H1 (cell line): Measurements from ENCODE around the gene PTBP1. TPM values are rescaled to one million over a fixed set of nuclear protein-coding genes. Genes with fewer than 3 reads are reported as not detected.

ENCODE experiments used
- CTCF ChIA-PET: fragments of 300-600 bp; sonication (Branson Sonifier 250); formaldehyde crosslinking; loops from one replicate; lab custom pipeline; 2021; ENCODE audit not compliant: partially characterized antibody; lab: Charles Lee
- POLR2A ChIA-PET: fragments of 300-600 bp; sonication (Branson Sonifier 250); formaldehyde crosslinking; loops from one replicate; lab custom pipeline; 2021; ENCODE audit warnings: inconsistent platforms; ENCODE audit not compliant: partially characterized antibody; lab: Charles Lee
- DNase-seq, 2 experiments: peaks; one replicate each; pipeline versions ENCODE4 v3.0.0 to v3.0.0-alpha.2; 2010 to 2022; ENCODE audit warnings: low spot score in 2 of 2, low read depth in 1 of 2, mixed read lengths in 1 of 2
- FAIRE-seq: peaks from 2 replicates; lab custom pipeline; 2011; peaks lifted over from hg19 to GRCh38; lab: Jason Lieb, UNC
- H2AFZ ChIP-seq: 2 replicates; pipeline ENCODE4 v1.8.1; 2012; ENCODE audit warnings: low read length, inconsistent platforms
- H2AK5ac ChIP-seq: 2 replicates; pipeline ENCODE4 v1.6.1; 2013; ENCODE audit warnings: low read depth, low read length
- H2BK120ac ChIP-seq: replicated peaks from 2 replicates; pipeline ENCODE3; 2013; ENCODE audit warnings: low read depth, low read length, inconsistent platforms
- H2BK12ac ChIP-seq: 2 replicates; pipeline ENCODE4 v1.6.1; 2013; ENCODE audit warnings: low read depth, low read length
- H2BK15ac ChIP-seq: 2 replicates; pipeline ENCODE4 v1.6.1; 2013; ENCODE audit warnings: low read length
- H2BK20ac ChIP-seq: 2 replicates; pipeline ENCODE4 v1.6.1; 2013; ENCODE audit warnings: low read length
- H2BK5ac ChIP-seq: 2 replicates; pipeline ENCODE4 v1.6.1; 2013; ENCODE audit warnings: low read depth, low read length
- H3K14ac ChIP-seq: 2 replicates; pipeline ENCODE4 v1.6.1; 2013; ENCODE audit warnings: inconsistent platforms; ENCODE audit not compliant: insufficient read length
- H3K18ac ChIP-seq: 2 replicates; pipeline ENCODE4 v1.6.1; 2013; ENCODE audit warnings: low read length; ENCODE audit errors: extremely low read depth
- H3K23ac ChIP-seq: 2 replicates; pipeline ENCODE4 v1.6.1; 2013; ENCODE audit warnings: inconsistent platforms; ENCODE audit not compliant: insufficient read length
- H3K23me2 ChIP-seq: 2 replicates; pipeline ENCODE4 v1.6.1; 2013; ENCODE audit warnings: low read depth, low read length
- H3K27ac ChIP-seq: 2 replicates; pipeline ENCODE4 v1.6.1; 2011; ENCODE audit warnings: low read depth, low read length, inconsistent platforms
- H3K27me3 ChIP-seq, 4 experiments: replicated peaks in 1 of 4; 1 replicate in 1 of 4; 2 replicates in 3 of 4; pipeline versions ENCODE4 v1.6.1 to v1.8.1; 2011 to 2013; ENCODE audit warnings: low read length in 3 of 4, mild to moderate bottlenecking in 3 of 4, inconsistent platforms in 2 of 4, mixed read lengths in 2 of 4, moderate library complexity in 1 of 4; ENCODE audit not compliant: control insufficient read depth in 3 of 4, insufficient read depth in 3 of 4; ENCODE audit errors: extremely low read depth in 1 of 4
- H3K36me3 ChIP-seq, 4 experiments: 2 replicates each; pipeline versions ENCODE4 v1.6.1 to v1.8.1; 2011 to 2013; ENCODE audit warnings: mild to moderate bottlenecking in 4 of 4, low read length in 3 of 4, moderate library complexity in 2 of 4, control low read depth in 1 of 4, inconsistent platforms in 1 of 4; ENCODE audit not compliant: insufficient read depth in 4 of 4, control insufficient read depth in 2 of 4
- H3K4ac ChIP-seq: replicated peaks from 2 replicates; pipeline ENCODE3; 2013; ENCODE audit warnings: low read length, low read depth, mixed read lengths, inconsistent platforms; ENCODE audit not compliant: insufficient read length
- H3K4me1 ChIP-seq, 4 experiments: replicated peaks in 1 of 4; 1 replicate in 1 of 4; 2 replicates in 3 of 4; pipeline versions ENCODE4 v1.6.1 to v1.8.1; 2011 to 2013; ENCODE audit warnings: low read length in 3 of 4, inconsistent platforms in 2 of 4, mixed read lengths in 1 of 4; ENCODE audit not compliant: insufficient read depth in 4 of 4, control insufficient read depth in 3 of 4
- H3K4me2 ChIP-seq, 2 experiments: 2 replicates each; pipeline versions ENCODE4 v1.6.1 to v1.8.1; 2011 to 2013; ENCODE audit warnings: low read depth in 2 of 2, low read length in 2 of 2, control low read depth in 1 of 2, inconsistent platforms in 1 of 2, mild to moderate bottlenecking in 1 of 2; ENCODE audit not compliant: insufficient read depth in 1 of 2
- H3K4me3 ChIP-seq, 4 experiments: fragments of 200-600, 300-600 bp in 1 of 4; sonication (generic), shearing (Covaris generic), sonication (Bioruptor Twin) in 1 of 4; 2 replicates each; pipeline versions ENCODE4 v1.5.1 to v1.8.1; 2011 to 2016; ENCODE audit warnings: low read length in 4 of 4, low read depth in 3 of 4, control low read depth in 2 of 4, inconsistent platforms in 2 of 4, mild to moderate bottlenecking in 2 of 4, mixed read lengths in 1 of 4, moderate library complexity in 1 of 4; ENCODE audit not compliant: insufficient read depth in 2 of 4; ENCODE audit errors: extremely low read depth in 1 of 4
- H3K56ac ChIP-seq: replicated peaks from 2 replicates; pipeline ENCODE3; 2013; ENCODE audit warnings: low read depth, mild to moderate bottlenecking, mixed read lengths, low read length, inconsistent platforms; ENCODE audit not compliant: insufficient read length
- H3K79me1 ChIP-seq: 2 replicates; pipeline ENCODE4 v1.6.1; 2013; ENCODE audit warnings: low read depth, low read length, control low read depth
- H3K79me2 ChIP-seq, 2 experiments: 2 replicates each; pipeline versions ENCODE4 v1.6.1 to v1.8.1; 2012 to 2013; ENCODE audit warnings: low read length in 2 of 2, mild to moderate bottlenecking in 2 of 2, inconsistent platforms in 1 of 2; ENCODE audit not compliant: insufficient read depth in 2 of 2, control insufficient read depth in 1 of 2
- H3K9ac ChIP-seq, 4 experiments: replicated peaks in 1 of 4; 1 replicate in 1 of 4; 2 replicates in 3 of 4; pipeline versions ENCODE4 v1.6.1 to v1.8.1; 2011 to 2013; ENCODE audit warnings: low read depth in 3 of 4, low read length in 3 of 4, control low read depth in 2 of 4, mild to moderate bottlenecking in 2 of 4, moderate library complexity in 2 of 4, inconsistent platforms in 1 of 4; ENCODE audit errors: extremely low read depth in 1 of 4
- H3K9me3 ChIP-seq, 2 experiments: 2 replicates each; pipeline versions ENCODE4 v1.6.1 to v1.8.1; 2012 to 2013; ENCODE audit warnings: mild to moderate bottlenecking in 2 of 2, moderate library complexity in 2 of 2, control low read depth in 1 of 2, inconsistent platforms in 1 of 2, low read depth in 1 of 2, low read length in 1 of 2, mixed read lengths in 1 of 2; ENCODE audit not compliant: insufficient read depth in 2 of 2
- H4K20me1 ChIP-seq, 2 experiments: replicated peaks in 1 of 2; 2 replicates each; pipeline versions ENCODE3 to v1.8.1; 2011 to 2013; ENCODE audit warnings: inconsistent platforms in 2 of 2, low read length in 2 of 2, mild to moderate bottlenecking in 1 of 2; ENCODE audit not compliant: insufficient read depth in 2 of 2, control insufficient read depth in 1 of 2
- H4K5ac ChIP-seq: 2 replicates; pipeline ENCODE4 v1.6.1; 2013; ENCODE audit warnings: low read length, low read depth, mixed read lengths, inconsistent platforms; ENCODE audit not compliant: insufficient read length
- H4K8ac ChIP-seq: 2 replicates; pipeline ENCODE4 v1.8.0; 2013; ENCODE audit warnings: mild to moderate bottlenecking, moderate library complexity, low read length, inconsistent platforms; ENCODE audit not compliant: insufficient read depth; ENCODE audit errors: extremely low read depth
- H4K91ac ChIP-seq: replicated peaks from 2 replicates; pipeline ENCODE3; 2013; ENCODE audit warnings: low read length, mixed read lengths, inconsistent platforms; ENCODE audit not compliant: insufficient read length
- CEBPB ChIP-seq: IDR thresholded peaks from 2 replicates; pipeline ENCODE4 v1.6.1; 2012; ENCODE audit warnings: low read depth, low read length
- CTCF ChIP-seq, 3 experiments: IDR thresholded peaks; 1 replicate in 2 of 3; 2 replicates in 1 of 3; pipeline versions ENCODE4 v1.5.1 to v1.6.1; 2011; ENCODE audit warnings: low read length in 3 of 3, mild to moderate bottlenecking in 3 of 3, inconsistent platforms in 2 of 3, low read depth in 1 of 3, moderate library complexity in 1 of 3; ENCODE audit not compliant: insufficient read depth in 1 of 3; ENCODE audit errors: control extremely low read depth in 1 of 3
- HDAC2 ChIP-seq, 2 experiments: fragments of 300-600 bp in 1 of 2; sonication (generic) in 1 of 2; IDR thresholded peaks; 2 replicates each; pipeline ENCODE4 v1.6.1; 2011 to 2012; ENCODE audit warnings: low read depth in 2 of 2, low read length in 2 of 2, mild to moderate bottlenecking in 2 of 2, moderate library complexity in 2 of 2, borderline replicate concordance in 1 of 2, inconsistent platforms in 1 of 2
- NANOG ChIP-seq: IDR thresholded peaks from 2 replicates; pipeline ENCODE4 v1.6.1; 2011; ENCODE audit warnings: low read length, low read depth, mild to moderate bottlenecking, inconsistent platforms; ENCODE audit not compliant: insufficient read depth, poor library complexity, severe bottlenecking
- PHF8 ChIP-seq: fragments of 200-600 bp; sonication (generic); conservative IDR thresholded peaks from 2 replicates; pipeline ENCODE4 v1.7.1; 2012; ENCODE audit warnings: low read depth, mild to moderate bottlenecking, inconsistent platforms, low read length, moderate library complexity
- RNF2 ChIP-seq: fragments of 200-900, 300-1000 bp; sonication (generic); IDR thresholded peaks from 2 replicates; pipeline ENCODE4 v1.7.1; 2016; ENCODE audit warnings: borderline replicate concordance, low read depth, mild to moderate bottlenecking, antibody characterized with exemption, low read length; ENCODE audit not compliant: poor library complexity, severe bottlenecking; ENCODE audit errors: missing control alignments
- WGBS, 2 experiments: shearing (Covaris generic) in 1 of 2; methylation state at CpG; one replicate each; pipeline versions ENCODE4 v1.1.6 to v1.1.7; 2013 to 2015; ENCODE audit warnings: low lambda C conversion rate in 2 of 2, mixed read lengths in 2 of 2, inconsistent platforms in 1 of 2, low coverage in 1 of 2, missing lambda C conversion rate in 1 of 2; ENCODE audit not compliant: insufficient replicate concordance in 2 of 2, insufficient coverage in 1 of 2, insufficient read length in 1 of 2; ENCODE audit errors: extremely low coverage in 1 of 2, missing lambda C conversion rate in 1 of 2; 5-methylcytosine and 5-hydroxymethylcytosine counted together
- polyA plus RNA-seq, 7 experiments: library from polyadenylated mRNA; depleted of rRNA in 3 of 7; stranded (reverse) in 5 of 7; unstranded in 2 of 7; fragments of >200 nt in 5 of 7; fragments of 200-250 nt in 2 of 7; gene quantifications; 1 replicate in 5 of 7; 2 replicates in 1 of 7; 4 replicates in 1 of 7; pipeline versions ENCODE4 v1.2.1 to v1.2.3, GENCODE V29; 2011 to 2013; ENCODE audit warnings: missing spikeins in 2 of 7, mixed read lengths in 2 of 7
- total RNA-seq: library from RNA; stranded (reverse); fragmentation: NEBNext Ultra II Directional; extraction: Animal tissue kit (Norgen Biotek cat#: 25700); gene quantifications from 2 replicates; pipeline ENCODE4 v1.2.1, GENCODE V29; 2021
- TF ChIP-seq, protein P1 (sequence below): IDR thresholded peaks from 2 replicates; pipeline ENCODE4 v1.6.1; 2012; ENCODE audit warnings: low read length, inconsistent platforms

Gene PTBP1
- total and polyA plus RNA-seq, 2 of the 8 experiments (the other 6 are each of a cell fraction or from before 2014, with no cell fraction given), result 528 to 888 TPM

GRCh38 chr19:793806-794205 is 3.4 kb upstream of the PTBP1 start:
- H3K4me2 ChIP-seq, result no peak overlapping the region
- peaks cover 7% of the 10 kb centered on the region; the same call in 1 of the 2 replicates for H3K23me2 ChIP-seq
- FAIRE-seq (no peak), DNase-seq (peak in 1 of 2 experiments; percentile 47)
- H3K18ac ChIP-seq, result no peak overlapping the region
- peak overlapping the region; percentile 27 for H2BK5ac ChIP-seq
- peaks cover 4 to 5% of the 10 kb centered on the region in 2 experiments for H4K20me1 ChIP-seq
- no peaks in the 10 kb centered on the region for H3K79me1 ChIP-seq
- peaks cover 9 to 10% of the 10 kb centered on the region in 2 experiments for H3K79me2 ChIP-seq
- no peak overlapping the region for H3K56ac ChIP-seq
- no peaks in the 10 kb centered on the region for H3K27me3 ChIP-seq
- H2AFZ ChIP-seq, result no peak overlapping the region
- H4K5ac ChIP-seq, result no peak overlapping the region
- H2BK120ac ChIP-seq, result no peak overlapping the region
- H3K4me1 ChIP-seq, result peaks cover 0 to 31% (median 17%) of the 10 kb centered on the region in 4 experiments; a peak in 6 of 7 replicates
- 95% methylated on average over 10 of the region's 12 CpGs; no CpG with 5 or more reads in 1 of the 2 experiments for WGBS, 2 experiments
- no peak overlapping the region for H2AK5ac ChIP-seq
- ChIA-PET POLR2A (interaction anchor here (0.7 to 14.0 kb wide), 5 partner anchors 9 to 20 kb away, joined by 4 to 240 read pairs (median 53); no protein-coding TSS in a partner anchor), CTCF (interaction anchor here (1.1 to 5.2 kb wide), 2 partner anchors 14 to 24 kb away, joined by 5 to 23 read pairs; no protein-coding TSS in a partner anchor)
- no peak overlapping the region for H3K9ac ChIP-seq
- no peak overlapping the region for H2BK15ac ChIP-seq
- H3K36me3 ChIP-seq, result no peaks in the 10 kb centered on the region; a peak in 1 of 8 replicates
- no peak overlapping the region for H3K14ac ChIP-seq
- H2BK12ac ChIP-seq, result no peak overlapping the region
- no peak overlapping the region for H3K4ac ChIP-seq
- H2BK20ac ChIP-seq, result no peak overlapping the region
- H4K8ac ChIP-seq, result no peak overlapping the region
- peak overlapping the region; percentile 38 for H4K91ac ChIP-seq
- no peaks in the 10 kb centered on the region for H3K9me3 ChIP-seq
- no peak overlapping the region for H3K4me3 ChIP-seq
- H3K23ac ChIP-seq, result no peak overlapping the region
- no peak overlapping the region for H3K27ac ChIP-seq
- TF ChIP-seq HDAC2 (IDR thresholded peaks at IDR 0.05; ENCODE audit: borderline replicate concordance in 1 of 2, low read depth in 2 of 2, low read length in 2 of 2) (no peak), CEBPB (no peak), CTCF (IDR thresholded peaks at IDR 0.05; ENCODE audit: control extremely low read depth in 1 of 3, insufficient read depth in 1 of 3, low read depth in 1 of 3, low read length in 3 of 3) (no peak), PHF8 (no peak), RNF2 (no peak), NANOG (no peak)
- TF ChIP-seq, protein P1, sequence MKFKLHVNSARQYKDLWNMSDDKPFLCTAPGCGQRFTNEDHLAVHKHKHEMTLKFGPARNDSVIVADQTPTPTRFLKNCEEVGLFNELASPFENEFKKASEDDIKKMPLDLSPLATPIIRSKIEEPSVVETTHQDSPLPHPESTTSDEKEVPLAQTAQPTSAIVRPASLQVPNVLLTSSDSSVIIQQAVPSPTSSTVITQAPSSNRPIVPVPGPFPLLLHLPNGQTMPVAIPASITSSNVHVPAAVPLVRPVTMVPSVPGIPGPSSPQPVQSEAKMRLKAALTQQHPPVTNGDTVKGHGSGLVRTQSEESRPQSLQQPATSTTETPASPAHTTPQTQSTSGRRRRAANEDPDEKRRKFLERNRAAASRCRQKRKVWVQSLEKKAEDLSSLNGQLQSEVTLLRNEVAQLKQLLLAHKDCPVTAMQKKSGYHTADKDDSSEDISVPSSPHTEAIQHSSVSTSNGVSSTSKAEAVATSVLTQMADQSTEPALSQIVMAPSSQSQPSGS, result no peak
